ENCODE data around the gene PRIM2.
"Not testable (repeated sequence)": the region's sequence is repeated elsewhere in the genome, so short reads cannot be mapped to it uniquely, and the experiment has no call there.

GRCh38 chr6:57668108-57668507, 350.7 kb downstream of the PRIM2 start:
- not testable (repeated sequence) for TF ChIP-seq POLR2A, CTCF (IDR thresholded peaks at IDR 0.05)
